ENCODE results near the gene LHPP. TPM values are rescaled to one million over a fixed set of nuclear protein-coding genes. Genes with fewer than 3 reads are reported as not detected.

Gene LHPP
- total RNA-seq, 1 donor from 2014 or later, result 6.0 TPM

DNA sequence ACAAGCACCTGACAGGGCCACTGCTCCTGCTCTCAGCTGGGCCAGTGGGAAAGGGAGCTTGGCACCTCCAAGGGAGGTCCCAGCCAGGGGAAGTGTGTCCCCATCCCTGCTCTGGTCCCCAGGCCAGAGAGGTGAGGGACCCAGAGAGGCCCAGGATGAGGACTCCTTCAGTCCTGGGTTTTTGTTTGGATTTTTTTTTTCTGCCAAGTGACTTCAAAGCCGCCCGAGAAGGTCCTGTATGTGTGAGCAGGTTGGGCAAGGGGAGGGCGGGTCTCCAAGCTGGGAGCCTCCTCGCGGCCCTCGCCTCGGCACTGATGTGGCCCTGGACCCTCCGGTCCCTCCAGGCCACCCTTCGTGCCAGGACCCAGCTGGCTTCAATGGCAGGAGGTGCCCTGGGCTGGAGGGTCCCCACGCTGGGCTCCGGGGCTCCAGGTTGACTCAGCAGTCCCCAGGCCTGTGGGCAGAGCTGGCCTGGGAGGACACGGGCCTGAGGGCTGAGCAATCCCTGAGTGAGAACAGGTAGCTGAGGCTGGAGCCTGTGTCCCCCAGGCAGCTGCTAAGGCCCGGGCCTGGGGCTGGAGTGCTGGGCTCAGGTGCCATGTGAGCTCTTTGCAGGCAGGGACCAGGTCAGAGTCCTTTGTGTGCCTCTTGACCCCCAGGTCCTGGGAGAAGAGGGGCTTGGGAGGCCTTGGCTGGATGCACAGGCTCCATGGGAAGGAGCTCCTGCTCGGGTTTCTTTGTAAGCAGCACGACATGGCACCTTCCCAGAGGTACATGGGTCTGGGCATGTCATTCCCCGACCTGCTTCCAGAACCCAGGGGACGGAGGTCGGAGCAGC, 142.0 kb downstream of the LHPP start:
- peak; percentile 22 for DNase-seq
- TF ChIP-seq, protein P1, sequence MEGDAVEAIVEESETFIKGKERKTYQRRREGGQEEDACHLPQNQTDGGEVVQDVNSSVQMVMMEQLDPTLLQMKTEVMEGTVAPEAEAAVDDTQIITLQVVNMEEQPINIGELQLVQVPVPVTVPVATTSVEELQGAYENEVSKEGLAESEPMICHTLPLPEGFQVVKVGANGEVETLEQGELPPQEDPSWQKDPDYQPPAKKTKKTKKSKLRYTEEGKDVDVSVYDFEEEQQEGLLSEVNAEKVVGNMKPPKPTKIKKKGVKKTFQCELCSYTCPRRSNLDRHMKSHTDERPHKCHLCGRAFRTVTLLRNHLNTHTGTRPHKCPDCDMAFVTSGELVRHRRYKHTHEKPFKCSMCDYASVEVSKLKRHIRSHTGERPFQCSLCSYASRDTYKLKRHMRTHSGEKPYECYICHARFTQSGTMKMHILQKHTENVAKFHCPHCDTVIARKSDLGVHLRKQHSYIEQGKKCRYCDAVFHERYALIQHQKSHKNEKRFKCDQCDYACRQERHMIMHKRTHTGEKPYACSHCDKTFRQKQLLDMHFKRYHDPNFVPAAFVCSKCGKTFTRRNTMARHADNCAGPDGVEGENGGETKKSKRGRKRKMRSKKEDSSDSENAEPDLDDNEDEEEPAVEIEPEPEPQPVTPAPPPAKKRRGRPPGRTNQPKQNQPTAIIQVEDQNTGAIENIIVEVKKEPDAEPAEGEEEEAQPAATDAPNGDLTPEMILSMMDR (IDR thresholded peaks at IDR 0.05; ENCODE audit: partially characterized antibody, unreplicated experiment), result no peak
- Mint-ChIP-seq H3K4me1 (ENCODE audit: low read depth, unreplicated experiment) (no peaks in the 10 kb centered on the region), H3K4me3 (ENCODE audit: unreplicated experiment) (no peak overlapping the region), H3K27me3 (ENCODE audit: unreplicated experiment) (peaks cover 3% of the 10 kb centered on the region), H3K27ac (ENCODE audit: unreplicated experiment) (no peak overlapping the region), H3K36me3 (ENCODE audit: unreplicated experiment) (no peaks in the 10 kb centered on the region), H3K9me3 (ENCODE audit: unreplicated experiment) (peaks cover under 1% of the 10 kb centered on the region)

DNA sequence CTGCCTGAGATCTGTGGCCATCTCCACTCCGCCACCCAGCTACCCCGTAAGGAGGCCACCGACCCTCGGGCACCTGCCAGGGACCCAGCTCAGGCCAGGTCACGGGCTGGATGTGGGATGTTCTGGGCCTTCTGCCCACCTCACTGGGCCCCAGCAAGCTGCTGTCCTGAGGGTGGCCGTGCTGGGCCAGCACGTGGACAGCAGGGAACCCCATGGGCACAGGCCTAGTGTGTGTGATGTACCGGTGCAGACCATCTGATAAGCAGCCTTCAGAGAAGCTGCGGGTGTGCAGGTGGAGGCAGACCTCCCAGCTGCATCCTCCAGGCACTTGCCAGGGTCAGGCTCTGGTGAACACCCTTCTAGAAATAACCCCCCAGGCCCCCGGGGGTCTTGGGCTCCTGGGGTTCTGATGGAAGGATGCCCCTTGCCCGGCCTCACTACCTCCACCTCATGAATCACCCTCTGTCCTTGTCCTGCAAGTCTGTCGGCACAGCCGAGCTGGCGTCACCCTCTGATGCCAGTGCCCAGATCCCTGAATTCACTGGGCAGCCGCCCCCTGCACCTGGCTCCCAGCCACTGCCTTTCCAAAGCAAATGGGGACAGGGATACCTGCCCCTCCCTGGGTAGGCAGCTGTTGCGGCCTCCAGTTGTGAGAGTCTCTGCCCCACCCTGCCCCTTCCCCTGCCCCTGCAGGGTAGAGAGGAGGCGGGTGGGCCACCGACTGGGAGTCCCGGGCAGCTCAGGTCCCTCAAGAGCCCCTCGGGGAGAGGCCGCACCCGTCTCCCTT, 142.8 kb downstream of the LHPP start:
- no peaks in the 10 kb centered on the region for H3K9me3 Mint-ChIP-seq (ENCODE audit: unreplicated experiment)
- no peak overlapping the region for H3K4me3 Mint-ChIP-seq (ENCODE audit: unreplicated experiment)
- TF ChIP-seq, protein P1 (IDR thresholded peaks at IDR 0.05; ENCODE audit: partially characterized antibody, unreplicated experiment), result no peak
- no peaks in the 10 kb centered on the region for H3K4me1 Mint-ChIP-seq (ENCODE audit: low read depth, unreplicated experiment)
- no peaks in the 10 kb centered on the region for H3K36me3 Mint-ChIP-seq (ENCODE audit: unreplicated experiment)
- H3K27me3 Mint-ChIP-seq (ENCODE audit: unreplicated experiment), result no peaks in the 10 kb centered on the region
- no peak overlapping the region for H3K27ac Mint-ChIP-seq (ENCODE audit: unreplicated experiment)
- DNase-seq, result peak; percentile 16

DNA sequence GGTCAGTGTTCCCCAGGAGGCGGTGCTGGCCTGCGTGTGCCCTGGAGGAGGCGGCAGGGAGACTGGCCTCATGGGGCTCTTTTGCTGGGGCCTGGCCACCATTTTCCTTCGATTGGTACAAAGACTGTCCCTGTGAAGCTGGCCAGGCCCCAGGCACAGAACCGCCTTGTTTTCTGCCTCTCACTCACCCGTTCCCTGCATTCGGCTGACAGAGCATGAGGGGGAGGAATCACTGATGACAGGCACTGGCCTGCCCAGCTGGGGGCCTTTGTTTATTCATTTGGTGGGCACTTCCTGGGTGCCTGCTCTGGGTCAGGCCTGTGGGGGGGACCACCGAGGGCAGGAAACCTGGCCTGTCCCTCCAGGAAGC, 143.4 kb downstream of the LHPP start:
- H3K36me3 Mint-ChIP-seq (ENCODE audit: unreplicated experiment), result no peaks in the 10 kb centered on the region
- H3K9me3 Mint-ChIP-seq (ENCODE audit: unreplicated experiment), result no peaks in the 10 kb centered on the region
- H3K4me3 Mint-ChIP-seq (ENCODE audit: unreplicated experiment), result no peak overlapping the region
- no peak overlapping the region for H3K27ac Mint-ChIP-seq (ENCODE audit: unreplicated experiment)
- peaks cover 5% of the 10 kb centered on the region for H3K27me3 Mint-ChIP-seq (ENCODE audit: unreplicated experiment)
- no peaks in the 10 kb centered on the region for H3K4me1 Mint-ChIP-seq (ENCODE audit: low read depth, unreplicated experiment)
- TF ChIP-seq, protein P1 (IDR thresholded peaks at IDR 0.05; ENCODE audit: partially characterized antibody, unreplicated experiment), result no peak
- DNase-seq, result no peak

DNA sequence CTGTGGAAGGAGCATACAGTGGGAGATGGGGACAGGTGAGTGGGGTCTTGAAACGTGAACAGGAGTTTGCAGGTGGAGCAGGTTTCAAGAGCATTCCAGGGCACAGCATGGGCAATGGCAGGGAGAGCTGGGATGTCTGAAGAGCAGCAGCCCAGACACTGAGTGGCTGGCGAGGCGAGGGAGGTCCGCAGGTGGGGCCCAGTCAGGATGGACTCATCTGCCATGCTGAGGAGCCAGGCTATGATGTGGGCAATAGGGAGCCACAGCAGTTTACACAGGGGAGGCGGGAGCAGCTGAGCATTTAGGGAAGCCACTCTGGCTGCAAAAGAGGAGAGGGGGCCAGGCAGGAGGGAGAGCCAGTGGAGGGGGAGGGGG, 143.8 kb downstream of the LHPP start:
- no peak for DNase-seq
- Mint-ChIP-seq H3K36me3 (ENCODE audit: unreplicated experiment) (no peaks in the 10 kb centered on the region), H3K4me1 (ENCODE audit: low read depth, unreplicated experiment) (no peaks in the 10 kb centered on the region), H3K9me3 (ENCODE audit: unreplicated experiment) (no peaks in the 10 kb centered on the region), H3K27ac (ENCODE audit: unreplicated experiment) (no peak overlapping the region), H3K4me3 (ENCODE audit: unreplicated experiment) (no peak overlapping the region), H3K27me3 (ENCODE audit: unreplicated experiment) (peaks cover 5% of the 10 kb centered on the region)
- TF ChIP-seq, protein P1 (IDR thresholded peaks at IDR 0.05; ENCODE audit: partially characterized antibody, unreplicated experiment), result no peak
